Epidermal melanocyte (primary cell): Measurements from ENCODE around the gene AKAP6.

Experiments used
- DNase-seq: peaks from one replicate; pipeline ENCODE4 v3.0.0; 2011; ENCODE audit warnings: low spot score; ENCODE audit not compliant: insufficient read length

The AKAP6 gene

GRCh38 chr14:32330351-32331111 lies 1.4 kb downstream of the AKAP6 start:
- DNase-seq: no peak

GRCh38 chr14:32331206-32331605 lies 2.1 kb downstream of the AKAP6 start:
- no peak for DNase-seq

GRCh38 chr14:32332415-32333316 lies 3.6 kb downstream of the AKAP6 start:
- DNase-seq: no peak

GRCh38 chr14:32336702-32337101 lies 7.6 kb downstream of the AKAP6 start:
- DNase-seq: no peak

GRCh38 chr14:32337759-32338158 lies 8.7 kb downstream of the AKAP6 start:
- no peak for DNase-seq

GRCh38 chr14:32339188-32339587 lies 10.1 kb downstream of the AKAP6 start:
- no peak for DNase-seq

GRCh38 chr14:32341947-32342846 lies 13.1 kb downstream of the AKAP6 start:
- no peak for DNase-seq

GRCh38 chr14:32342847-32343194 lies 13.7 kb downstream of the AKAP6 start:
- DNase-seq: no peak

GRCh38 chr14:32343926-32344430 lies 14.9 kb downstream of the AKAP6 start:
- no peak for DNase-seq

- DNase-seq: no peak
Observed at GRCh38 chr14:32345311-32345791, 16.3 kb downstream of the AKAP6 start.

- DNase-seq: no peak
Observed at GRCh38 chr14:32349322-32349721, 20.2 kb downstream of the AKAP6 start.

- no peak for DNase-seq
Observed at GRCh38 chr14:32350020-32350419, 20.9 kb downstream of the AKAP6 start.

GRCh38 chr14:32352631-32353030 lies 23.5 kb downstream of the AKAP6 start:
- no peak for DNase-seq

GRCh38 chr14:32354716-32355115 lies 25.6 kb downstream of the AKAP6 start:
- no peak for DNase-seq

GRCh38 chr14:32358781-32359180 lies 29.7 kb downstream of the AKAP6 start:
- DNase-seq: no peak

- no peak for DNase-seq
Observed at GRCh38 chr14:32361674-32362073, 32.6 kb downstream of the AKAP6 start.

GRCh38 chr14:32363761-32364160 lies 34.7 kb downstream of the AKAP6 start:
- no peak for DNase-seq

GRCh38 chr14:32364941-32365340 lies 35.8 kb downstream of the AKAP6 start:
- no peak for DNase-seq

GRCh38 chr14:32366256-32366879 lies 37.3 kb downstream of the AKAP6 start:
- no peak for DNase-seq

GRCh38 chr14:32366986-32367385 lies 37.9 kb downstream of the AKAP6 start:
- DNase-seq: no peak

GRCh38 chr14:32367516-32367915 lies 38.4 kb downstream of the AKAP6 start:
- DNase-seq: no peak
